Type B pancreatic cell (in vitro differentiated cells): ENCODE results near the gene PTPN22. TPM values are rescaled to one million over a fixed set of nuclear protein-coding genes. Genes with fewer than 3 reads are reported as not detected.
A peak's percentile ranks its signal among the peaks of the same experiment; 100 is the strongest.

Source experiments
- DNase-seq: peaks from one replicate; pipeline ENCODE4 v3.0.0; 2021; ENCODE audit warnings: mixed read lengths; ENCODE audit not compliant: unreplicated experiment; ENCODE audit errors: extremely low spot score
- H3K27ac Mint-ChIP-seq: 2 replicates; pipeline ENCODE4 v1.8.0; 2021; ENCODE audit warnings: mild to moderate bottlenecking, mixed read lengths
- H3K27me3 Mint-ChIP-seq: 2 replicates; pipeline ENCODE4 v1.8.0; 2021; ENCODE audit warnings: mixed read lengths
- H3K36me3 Mint-ChIP-seq: 2 replicates; pipeline ENCODE4 v1.8.0; 2021; ENCODE audit warnings: mixed read lengths
- H3K4me1 Mint-ChIP-seq: one replicate; pipeline ENCODE4 v1.8.0; 2021; ENCODE audit warnings: mixed read lengths; ENCODE audit not compliant: unreplicated experiment
- H3K4me3 Mint-ChIP-seq: 2 replicates; pipeline ENCODE4 v1.8.0; 2021; ENCODE audit warnings: mild to moderate bottlenecking, mixed read lengths
- H3K9me3 Mint-ChIP-seq: 2 replicates; pipeline ENCODE4 v1.8.0; 2021; ENCODE audit warnings: mixed read lengths
- CTCF ChIP-seq: fragments of 200-600 bp; sonication (generic); conservative IDR thresholded peaks from 2 replicates; pipeline ENCODE4 v1.5.0; 2021; ENCODE audit warnings: antibody characterized with exemption, mild to moderate bottlenecking
- total RNA-seq: library from RNA; stranded (reverse); gene quantifications from 2 replicates; pipeline ENCODE4 v1.2.1, GENCODE V29; 2021; ENCODE audit warnings: low replicate concordance

PTPN22 gene
- total RNA-seq, 1 donor from 2014 or later: not detected

- peaks cover 31% of the 10 kb centered on the region for H3K4me1 Mint-ChIP-seq
Observed at GRCh38 chr1:113804421-113805255, 66.9 kb downstream of the PTPN22 start.

GRCh38 chr1:113802367-113803007, 69.0 kb downstream of the PTPN22 start:
- H3K27me3 Mint-ChIP-seq: no peaks in the 10 kb centered on the region
- no peak overlapping the region for H3K27ac Mint-ChIP-seq
- TF ChIP-seq CTCF: no peak
- H3K9me3 Mint-ChIP-seq: no peaks in the 10 kb centered on the region
- DNase-seq: no peak
- no peak overlapping the region for H3K4me3 Mint-ChIP-seq
- peaks cover 22% of the 10 kb centered on the region for H3K4me1 Mint-ChIP-seq
- H3K36me3 Mint-ChIP-seq: peaks cover 26% of the 10 kb centered on the region

More at GRCh38 chr1:113804421-113805255, 66.9 kb downstream of the PTPN22 start:
- H3K27ac Mint-ChIP-seq: peak overlapping the region; percentile 1
- peak overlapping the region; percentile 21 for H3K4me3 Mint-ChIP-seq
- no peak for DNase-seq
- no peaks in the 10 kb centered on the region for H3K27me3 Mint-ChIP-seq
- H3K36me3 Mint-ChIP-seq: peaks cover 28% of the 10 kb centered on the region
- no peaks in the 10 kb centered on the region for H3K9me3 Mint-ChIP-seq
- no peak for TF ChIP-seq CTCF

GRCh38 chr1:113800487-113800886, 71.0 kb downstream of the PTPN22 start:
- Mint-ChIP-seq H3K27ac (no peak overlapping the region), H3K4me1 (peaks cover 20% of the 10 kb centered on the region), H3K9me3 (no peaks in the 10 kb centered on the region), H3K36me3 (peaks cover 30% of the 10 kb centered on the region), H3K4me3 (no peak overlapping the region), H3K27me3 (no peaks in the 10 kb centered on the region)
- DNase-seq: no peak
- TF ChIP-seq CTCF: no peak

- H3K27me3 Mint-ChIP-seq: no peaks in the 10 kb centered on the region
- H3K4me3 Mint-ChIP-seq: no peak overlapping the region
- H3K9me3 Mint-ChIP-seq: peaks cover 5% of the 10 kb centered on the region
- no peak for TF ChIP-seq CTCF
- no peak overlapping the region for H3K27ac Mint-ChIP-seq
- peaks cover 35% of the 10 kb centered on the region for H3K36me3 Mint-ChIP-seq
- no peak for DNase-seq
- H3K4me1 Mint-ChIP-seq: peaks cover 10% of the 10 kb centered on the region
Observed at GRCh38 chr1:113797472-113797871, 74.0 kb downstream of the PTPN22 start.

GRCh38 chr1:113793878-113794834, 77.4 kb downstream of the PTPN22 start:
- no peak for DNase-seq
- H3K27ac Mint-ChIP-seq: no peak overlapping the region
- peaks cover 5% of the 10 kb centered on the region for H3K9me3 Mint-ChIP-seq
- TF ChIP-seq CTCF: no peak
- peaks cover 5% of the 10 kb centered on the region for H3K4me1 Mint-ChIP-seq
- H3K27me3 Mint-ChIP-seq: no peaks in the 10 kb centered on the region
- peaks cover 39% of the 10 kb centered on the region for H3K36me3 Mint-ChIP-seq
- H3K4me3 Mint-ChIP-seq: no peak overlapping the region
